K562 (cell line): ENCODE data around the gene CLCNKB. TPM values are rescaled to one million over a fixed set of nuclear protein-coding genes. Genes with fewer than 3 reads are reported as not detected.
A peak's percentile ranks its signal among the peaks of the same experiment; 100 is the strongest.

Experiments
- BACH1 ChIP-seq: fragments of 200-800 bp; sonication (Bioruptor generic); IDR thresholded peaks from 2 replicates; pipeline ENCODE4 v1.6.1; 2016; ENCODE audit warnings: missing genetic modification characterization, missing compliant biosample characterization
- BCLAF1 ChIP-seq, 2 experiments: fragments of 450-650 bp in 1 of 2; IDR thresholded peaks; 2 replicates each; pipeline ENCODE4 v1.6.1; 2011 to 2017; ENCODE audit warnings: low read depth in 2 of 2, antibody characterized with exemption in 1 of 2, borderline replicate concordance in 1 of 2, low read length in 1 of 2, mild to moderate bottlenecking in 1 of 2, mixed read lengths in 1 of 2; ENCODE audit not compliant: control insufficient read depth in 1 of 2
- CHAMP1 ChIP-seq: fragments of 450-650 bp; IDR thresholded peaks from 2 replicates; pipeline ENCODE4 v1.6.1; 2016; ENCODE audit warnings: mild to moderate bottlenecking
- LEF1 ChIP-seq: fragments of 450-650 bp; IDR thresholded peaks from 2 replicates; pipeline ENCODE4 v1.6.1; 2016; ENCODE audit warnings: mild to moderate bottlenecking
- NR2C1 ChIP-seq, 2 experiments: fragments of 450-650 bp; IDR thresholded peaks; 2 replicates each; pipeline ENCODE4 v1.6.1; 2017; ENCODE audit warnings: mild to moderate bottlenecking in 2 of 2, antibody characterized with exemption in 1 of 2, inconsistent platforms in 1 of 2, missing compliant biosample characterization in 1 of 2, missing genetic modification characterization in 1 of 2
- SMARCC2 ChIP-seq: fragments of 450-650 bp; IDR thresholded peaks from 2 replicates; pipeline ENCODE4 v1.6.1; 2017; ENCODE audit warnings: antibody characterized with exemption, moderate library complexity, mild to moderate bottlenecking, low read depth
- ZBTB7A ChIP-seq: IDR thresholded peaks from 2 replicates; pipeline ENCODE4 v1.6.1; 2011; ENCODE audit warnings: low read depth, mild to moderate bottlenecking, low read length, moderate library complexity, borderline replicate concordance; ENCODE audit not compliant: control insufficient read depth
- ZNF124 ChIP-seq: sonication (generic); formaldehyde crosslinking; IDR thresholded peaks from 2 replicates; pipeline ENCODE4 v1.8.1; 2022; ENCODE audit warnings: missing genetic modification reagents
- ZNF143 ChIP-seq: sonication (generic); formaldehyde crosslinking; IDR thresholded peaks from 2 replicates; pipeline ENCODE4 v1.9.0; 2022; ENCODE audit warnings: mild to moderate bottlenecking, missing genetic modification reagents
- ZNF175 ChIP-seq: fragments of 200-800 bp; sonication (Bioruptor generic); IDR thresholded peaks from 2 replicates; pipeline ENCODE4 v1.6.1; 2016; ENCODE audit warnings: low read depth, mild to moderate bottlenecking, missing genetic modification characterization, missing compliant biosample characterization
- ZNF282 ChIP-seq: sonication (generic); formaldehyde crosslinking; IDR thresholded peaks from 2 replicates; pipeline ENCODE4 v1.8.1; 2023; ENCODE audit warnings: missing genetic modification reagents
- ZNF449 ChIP-seq: fragments of 250-450 bp; sonication (Bioruptor Pico); IDR thresholded peaks from 2 replicates; pipeline ENCODE4 v1.8.0; 2022; ENCODE audit warnings: moderate library complexity, mild to moderate bottlenecking, inconsistent platforms
- polyA plus RNA-seq, 8 experiments: library from polyadenylated mRNA; depleted of rRNA in 4 of 8; stranded (reverse) in 5 of 8; unstranded in 3 of 8; fragments of >200 nt; fragmentation: Nextera tagmentation in 2 of 8; fragmentation: Illumina TruSeq in 1 of 8; extraction: Ambion mirVana in 2 of 8; extraction: Trizol in 1 of 8; gene quantifications; 2 replicates each; pipeline versions ENCODE4 v1.2.1 to v1.2.3, GENCODE V29; 2011 to 2014; ENCODE audit warnings: inconsistent platforms in 1 of 8, missing spikeins in 1 of 8
- total RNA-seq, 7 experiments: library from RNA; depleted of rRNA in 6 of 7; stranded (reverse); fragments of >200 nt in 6 of 7; fragmentation: Illumina TruSeq in 2 of 7; extraction: Trizol in 2 of 7; gene quantifications; 2 replicates each; pipeline versions ENCODE4 v1.2.1 to v1.2.3, GENCODE V29; 2011 to 2021; ENCODE audit warnings: low replicate concordance in 1 of 7
- TF ChIP-seq, protein P1 (sequence below): sonication (generic); formaldehyde crosslinking; IDR thresholded peaks from 2 replicates; pipeline ENCODE4 v1.8.0; 2022; ENCODE audit warnings: missing genetic modification reagents, mild to moderate bottlenecking, borderline replicate concordance
- TF ChIP-seq, protein P2 (sequence below): fragments of 250-450 bp; sonication (Bioruptor Pico); IDR thresholded peaks from 2 replicates; pipeline ENCODE4 v1.5.0; 2020; ENCODE audit warnings: mild to moderate bottlenecking

Gene CLCNKB
- total and polyA plus RNA-seq, 9 of the 15 experiments (the other 6 are each of a cell fraction or from before 2014, with no cell fraction given), result 0.08 to 1.7 (median 0.64) TPM

DNA sequence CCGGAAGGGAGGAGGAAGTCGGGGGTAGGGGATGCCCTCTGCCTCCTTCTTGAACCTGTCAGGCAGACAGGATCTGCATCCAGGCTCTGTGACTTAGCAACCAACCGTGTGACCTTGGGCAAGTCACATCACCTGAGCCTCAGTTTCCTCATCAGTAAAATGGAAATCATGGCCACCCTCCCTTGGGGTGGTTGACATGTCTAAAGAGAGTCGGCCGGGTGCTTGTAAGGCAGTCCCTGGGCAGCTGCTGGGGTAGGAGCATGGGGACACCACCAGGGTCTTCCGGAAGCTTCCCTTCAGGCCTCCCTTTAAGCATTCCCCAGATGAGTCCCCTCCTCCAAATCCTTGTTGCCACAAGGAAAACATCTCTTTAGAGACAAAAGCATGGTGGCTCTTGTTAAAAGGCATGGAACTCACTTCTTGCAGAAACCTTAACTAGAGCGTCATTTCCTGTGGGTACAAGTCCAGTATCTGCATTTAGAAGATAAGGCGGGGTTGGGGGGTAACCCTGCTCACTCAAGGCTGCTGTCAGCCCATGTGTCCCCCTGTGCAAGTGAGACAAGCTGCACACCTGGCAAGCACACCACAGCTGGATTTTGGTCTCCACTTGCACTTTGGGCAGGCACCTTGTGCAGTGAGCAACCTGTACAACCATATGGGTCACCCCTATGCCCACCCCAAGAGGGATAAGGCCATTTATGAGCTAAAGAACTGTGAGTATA lies 10.4 kb downstream of the CLCNKB start (continued):
- peak; percentile 80; the same call in 1 of the 2 replicates for TF ChIP-seq ZBTB7A
- no peak; the same call in 1 of the 2 replicates for TF ChIP-seq ZNF449
- TF ChIP-seq BACH1, result no peak
- peak; percentile 40; the same call in 1 of the 2 replicates for TF ChIP-seq SMARCC2
- TF ChIP-seq LEF1, result peak; percentile 66; the same call in 1 of the 2 replicates
- no peak for TF ChIP-seq ZNF282 (CRISPR knock-in tag)
- TF ChIP-seq ZNF124 (CRISPR knock-in tag), result no peak
- TF ChIP-seq ZNF143 (CRISPR knock-in tag), result no peak
- no peak for TF ChIP-seq NR2C1 (IDR thresholded peaks at IDR 0.05)
- TF ChIP-seq NR2C1 (tag; IDR thresholded peaks at IDR 0.05), result peak; percentile 42; the same call in 1 of the 2 replicates
- peak; percentile 64; the same call in 1 of the 2 replicates for TF ChIP-seq ZNF175 (CRISPR knock-in tag)
- 0 out of 4 replicates have a peak, but pooled peaks of 1 of the 2 experiments have one; percentile 61 for TF ChIP-seq BCLAF1 (IDR thresholded peaks at IDR 0.05; ENCODE audit: borderline replicate concordance in 1 of 2, control insufficient read depth in 1 of 2, low read depth in 2 of 2, low read length in 1 of 2)
- TF ChIP-seq, protein P1, sequence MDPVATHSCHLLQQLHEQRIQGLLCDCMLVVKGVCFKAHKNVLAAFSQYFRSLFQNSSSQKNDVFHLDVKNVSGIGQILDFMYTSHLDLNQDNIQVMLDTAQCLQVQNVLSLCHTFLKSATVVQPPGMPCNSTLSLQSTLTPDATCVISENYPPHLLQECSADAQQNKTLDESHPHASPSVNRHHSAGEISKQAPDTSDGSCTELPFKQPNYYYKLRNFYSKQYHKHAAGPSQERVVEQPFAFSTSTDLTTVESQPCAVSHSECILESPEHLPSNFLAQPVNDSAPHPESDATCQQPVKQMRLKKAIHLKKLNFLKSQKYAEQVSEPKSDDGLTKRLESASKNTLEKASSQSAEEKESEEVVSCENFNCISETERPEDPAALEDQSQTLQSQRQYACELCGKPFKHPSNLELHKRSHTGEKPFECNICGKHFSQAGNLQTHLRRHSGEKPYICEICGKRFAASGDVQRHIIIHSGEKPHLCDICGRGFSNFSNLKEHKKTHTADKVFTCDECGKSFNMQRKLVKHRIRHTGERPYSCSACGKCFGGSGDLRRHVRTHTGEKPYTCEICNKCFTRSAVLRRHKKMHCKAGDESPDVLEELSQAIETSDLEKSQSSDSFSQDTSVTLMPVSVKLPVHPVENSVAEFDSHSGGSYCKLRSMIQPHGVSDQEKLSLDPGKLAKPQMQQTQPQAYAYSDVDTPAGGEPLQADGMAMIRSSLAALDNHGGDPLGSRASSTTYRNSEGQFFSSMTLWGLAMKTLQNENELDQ (CRISPR knock-in tag), result no peak
- no peak; the same call in 1 of the 2 replicates for TF ChIP-seq CHAMP1
- TF ChIP-seq, protein P2, sequence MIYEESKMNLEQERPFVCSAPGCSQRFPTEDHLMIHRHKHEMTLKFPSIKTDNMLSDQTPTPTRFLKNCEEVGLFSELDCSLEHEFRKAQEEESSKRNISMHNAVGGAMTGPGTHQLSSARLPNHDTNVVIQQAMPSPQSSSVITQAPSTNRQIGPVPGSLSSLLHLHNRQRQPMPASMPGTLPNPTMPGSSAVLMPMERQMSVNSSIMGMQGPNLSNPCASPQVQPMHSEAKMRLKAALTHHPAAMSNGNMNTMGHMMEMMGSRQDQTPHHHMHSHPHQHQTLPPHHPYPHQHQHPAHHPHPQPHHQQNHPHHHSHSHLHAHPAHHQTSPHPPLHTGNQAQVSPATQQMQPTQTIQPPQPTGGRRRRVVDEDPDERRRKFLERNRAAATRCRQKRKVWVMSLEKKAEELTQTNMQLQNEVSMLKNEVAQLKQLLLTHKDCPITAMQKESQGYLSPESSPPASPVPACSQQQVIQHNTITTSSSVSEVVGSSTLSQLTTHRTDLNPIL (CRISPR knock-in tag), result no peak
